Posterior cingulate gyrus (tissue), 11 donors: ENCODE measurements around the gene HOXB1.

Experiments used
- DNase-seq, 10 donors: peaks; one replicate each; pipeline versions ENCODE4 v3.0.0 to v3.0.0-alpha.2; 2020 to 2021; ENCODE audit warnings: mixed read lengths in 3 of 10
- intact Hi-C: fragments of 100-400 bp; cut with DNase I; formaldehyde crosslinking; loops from one replicate; pipeline ENCODE4 v1.15.1; 2023

HOXB1 gene

GRCh38 chr17:48568499-48569239, 37.9 kb upstream of the HOXB1 start:
- intact Hi-C loops: no loop called here
- no peak for DNase-seq

GRCh38 chr17:48567646-48568354, 37.0 kb upstream of the HOXB1 start:
- no peak for DNase-seq
- intact Hi-C loops: no loop called here

GRCh38 chr17:48567209-48567608, 36.4 kb upstream of the HOXB1 start:
- DNase-seq: no peak
- intact Hi-C loops: no loop called here

- DNase-seq: no peak
- intact Hi-C loops: no loop called here
Measured at GRCh38 chr17:48566717-48567116, 35.9 kb upstream of the HOXB1 start.

- DNase-seq: no peak
Measured at GRCh38 chr17:48565925-48566710, 35.3 kb upstream of the HOXB1 start.

GRCh38 chr17:48565022-48565554, 34.3 kb upstream of the HOXB1 start:
- DNase-seq: no peak
- intact Hi-C loops: no loop called here

More at GRCh38 chr17:48565925-48566710, 35.3 kb upstream of the HOXB1 start:
- intact Hi-C loops: no loop called here

GRCh38 chr17:48564188-48565021, 33.6 kb upstream of the HOXB1 start:
- DNase-seq: no peak
- intact Hi-C loops: no loop called here

- DNase-seq: no peak
- intact Hi-C loops: no loop called here
Measured at GRCh38 chr17:48563867-48564187, 33.0 kb upstream of the HOXB1 start.

- intact Hi-C loops: no loop called here
- DNase-seq: no peak
Measured at GRCh38 chr17:48563385-48563838, 32.6 kb upstream of the HOXB1 start.

- intact Hi-C loops: no loop called here
- DNase-seq: no peak
Measured at GRCh38 chr17:48562934-48563333, 32.1 kb upstream of the HOXB1 start.

GRCh38 chr17:48561884-48562810, 31.3 kb upstream of the HOXB1 start:
- DNase-seq: no peak
- intact Hi-C loops: no loop called here

- intact Hi-C loops: no loop called here
- no peak for DNase-seq
Measured at GRCh38 chr17:48559840-48560817, 29.3 kb upstream of the HOXB1 start.

GRCh38 chr17:48559122-48559839, 28.5 kb upstream of the HOXB1 start:
- DNase-seq: no peak
- intact Hi-C loops: no loop called here

- DNase-seq: no peak
- intact Hi-C loops: no loop called here
Measured at GRCh38 chr17:48558831-48559121, 28.0 kb upstream of the HOXB1 start.

GRCh38 chr17:48558057-48558830, 27.4 kb upstream of the HOXB1 start:
- DNase-seq: no peak
- intact Hi-C loops: no loop called here

- intact Hi-C loops: no loop called here
- DNase-seq: no peak
Measured at GRCh38 chr17:48556576-48557401, 26.0 kb upstream of the HOXB1 start.
